ENCODE results near the gene VCAM1. TPM values are rescaled to one million over a fixed set of nuclear protein-coding genes. Genes with fewer than 3 reads are reported as not detected.

Gene VCAM1
- total RNA-seq, result not detected

GRCh38 chr1:100719490-100719889, at the start of gene VCAM1:
Gene VCAM1 (plus strand): TSS chr1:100719742. CDS start chr1:100719861, 119 bp downstream.
- ChIA-PET CTCF (no interaction called here), POLR2A (no interaction called here)
- Mint-ChIP-seq H3K27ac (no peak within 1 kb of the TSS), H3K27me3 (peaks cover 11% of the 10 kb centered on the region), H3K4me3 (no peak within 1 kb of the TSS), H3K4me1 (no peaks in the 10 kb centered on the region), H3K36me3 (ENCODE audit: low read depth) (no peaks in the 10 kb centered on the region), H3K9me3 (ENCODE audit: low read depth) (no peaks in the 10 kb centered on the region)
- DNase-seq (no peak), ATAC-seq (no peak)
- intact Hi-C loops (cut with DNase I, micrococcal nuclease), result no loop called here

- H3K36me3 Mint-ChIP-seq (ENCODE audit: low read depth), result no peaks in the 10 kb centered on the region
- no peak for ATAC-seq
- no peak for DNase-seq
- CTCF ChIA-PET, result interaction anchor here (0.6 to 1.1 kb wide), 2 partner anchors 82 to 99 kb away, joined by 3 read pairs; no protein-coding TSS in a partner anchor
- no peak overlapping the region for H3K27ac Mint-ChIP-seq
- peaks cover 6% of the 10 kb centered on the region for H3K9me3 Mint-ChIP-seq (ENCODE audit: low read depth)
- intact Hi-C loops (cut with DNase I, micrococcal nuclease), result no loop called here
- H3K27me3 Mint-ChIP-seq, result peaks cover 14% of the 10 kb centered on the region
- H3K4me1 Mint-ChIP-seq, result no peaks in the 10 kb centered on the region
- POLR2A ChIA-PET, result no interaction called here
- H3K4me3 Mint-ChIP-seq, result no peak overlapping the region
Measured at GRCh38 chr1:100670083-100670482, 49.5 kb upstream of the VCAM1 start.

GRCh38 chr1:100671601-100672000, 47.9 kb upstream of the VCAM1 start:
- no peak overlapping the region for H3K4me3 Mint-ChIP-seq
- intact Hi-C loops (cut with DNase I, micrococcal nuclease), result no loop called here
- H3K27ac Mint-ChIP-seq, result no peak overlapping the region
- ATAC-seq (no peak), DNase-seq (no peak)
- no peaks in the 10 kb centered on the region for H3K36me3 Mint-ChIP-seq (ENCODE audit: low read depth)
- ChIA-PET POLR2A (no interaction called here), CTCF (no interaction called here)
- peaks cover 14% of the 10 kb centered on the region for H3K27me3 Mint-ChIP-seq
- peaks cover 6% of the 10 kb centered on the region for H3K9me3 Mint-ChIP-seq (ENCODE audit: low read depth)
- no peaks in the 10 kb centered on the region for H3K4me1 Mint-ChIP-seq

- no peak overlapping the region for H3K4me3 Mint-ChIP-seq
- CTCF ChIA-PET, result interaction anchor here (1.1 kb wide), 1 partner anchor 8 kb away, joined by 3 read pairs; no protein-coding TSS in a partner anchor
- POLR2A ChIA-PET, result no interaction called here
- intact Hi-C loops (cut with DNase I, micrococcal nuclease), result no loop called here
- peaks cover 5% of the 10 kb centered on the region for H3K9me3 Mint-ChIP-seq (ENCODE audit: low read depth)
- H3K36me3 Mint-ChIP-seq (ENCODE audit: low read depth), result no peaks in the 10 kb centered on the region
- H3K27ac Mint-ChIP-seq, result no peak overlapping the region
- peaks cover 2% of the 10 kb centered on the region for H3K27me3 Mint-ChIP-seq
- H3K4me1 Mint-ChIP-seq, result no peaks in the 10 kb centered on the region
- DNase-seq (no peak), ATAC-seq (no peak)
Measured at GRCh38 chr1:100683448-100684349, 35.8 kb upstream of the VCAM1 start.

- Mint-ChIP-seq H3K27me3 (peaks cover 23% of the 10 kb centered on the region), H3K36me3 (ENCODE audit: low read depth) (no peaks in the 10 kb centered on the region), H3K4me3 (no peak overlapping the region), H3K27ac (no peak overlapping the region), H3K9me3 (ENCODE audit: low read depth) (peaks cover 8% of the 10 kb centered on the region), H3K4me1 (no peaks in the 10 kb centered on the region)
- DNase-seq (no peak), ATAC-seq (no peak)
- intact Hi-C loops (cut with DNase I, micrococcal nuclease), result no loop called here
- POLR2A ChIA-PET, result no interaction called here
- CTCF ChIA-PET, result no interaction called here
Measured at GRCh38 chr1:100699744-100700143, 19.8 kb upstream of the VCAM1 start.

GRCh38 chr1:100700586-100700985, 19.0 kb upstream of the VCAM1 start:
- peaks cover 19% of the 10 kb centered on the region for H3K27me3 Mint-ChIP-seq
- H3K4me3 Mint-ChIP-seq, result no peak overlapping the region
- POLR2A ChIA-PET, result no interaction called here
- intact Hi-C loops (cut with DNase I, micrococcal nuclease), result no loop called here
- no peak overlapping the region for H3K27ac Mint-ChIP-seq
- H3K9me3 Mint-ChIP-seq (ENCODE audit: low read depth), result peaks cover 4% of the 10 kb centered on the region
- ATAC-seq (no peak), DNase-seq (no peak)
- no peaks in the 10 kb centered on the region for H3K4me1 Mint-ChIP-seq
- H3K36me3 Mint-ChIP-seq (ENCODE audit: low read depth), result no peaks in the 10 kb centered on the region
- CTCF ChIA-PET, result no interaction called here

- Mint-ChIP-seq H3K27ac (no peak overlapping the region), H3K27me3 (peaks cover 15% of the 10 kb centered on the region), H3K9me3 (ENCODE audit: low read depth) (no peaks in the 10 kb centered on the region), H3K36me3 (ENCODE audit: low read depth) (no peaks in the 10 kb centered on the region), H3K4me1 (no peaks in the 10 kb centered on the region), H3K4me3 (no peak overlapping the region)
- intact Hi-C loops (cut with DNase I, micrococcal nuclease), result no loop called here
- DNase-seq (no peak), ATAC-seq (no peak)
- ChIA-PET CTCF (no interaction called here), POLR2A (no interaction called here)
Measured at GRCh38 chr1:100703052-100703451, 16.5 kb upstream of the VCAM1 start.

GRCh38 chr1:100703716-100704115, 15.8 kb upstream of the VCAM1 start:
- intact Hi-C loops (cut with DNase I, micrococcal nuclease), result no loop called here
- ChIA-PET CTCF (no interaction called here), POLR2A (no interaction called here)
- Mint-ChIP-seq H3K4me1 (no peaks in the 10 kb centered on the region), H3K4me3 (no peak overlapping the region), H3K36me3 (ENCODE audit: low read depth) (no peaks in the 10 kb centered on the region), H3K27ac (no peak overlapping the region), H3K27me3 (peaks cover 15% of the 10 kb centered on the region), H3K9me3 (ENCODE audit: low read depth) (no peaks in the 10 kb centered on the region)
- no peak for ATAC-seq
- no peak for DNase-seq

GRCh38 chr1:100704473-100704872, 15.1 kb upstream of the VCAM1 start:
- Mint-ChIP-seq H3K27me3 (peaks cover 14% of the 10 kb centered on the region), H3K9me3 (ENCODE audit: low read depth) (no peaks in the 10 kb centered on the region), H3K4me3 (no peak overlapping the region), H3K36me3 (ENCODE audit: low read depth) (no peaks in the 10 kb centered on the region), H3K27ac (no peak overlapping the region), H3K4me1 (no peaks in the 10 kb centered on the region)
- intact Hi-C loops (cut with DNase I, micrococcal nuclease), result no loop called here
- ChIA-PET CTCF (no interaction called here), POLR2A (no interaction called here)
- DNase-seq (no peak), ATAC-seq (no peak)

- Mint-ChIP-seq H3K4me3 (no peak overlapping the region), H3K27me3 (peaks cover 13% of the 10 kb centered on the region), H3K27ac (no peak overlapping the region), H3K36me3 (ENCODE audit: low read depth) (no peaks in the 10 kb centered on the region), H3K9me3 (ENCODE audit: low read depth) (no peaks in the 10 kb centered on the region), H3K4me1 (no peaks in the 10 kb centered on the region)
- DNase-seq (no peak), ATAC-seq (no peak)
- CTCF ChIA-PET, result no interaction called here
- POLR2A ChIA-PET, result no interaction called here
- intact Hi-C loops (cut with DNase I, micrococcal nuclease), result no loop called here
Measured at GRCh38 chr1:100706296-100706695, 13.2 kb upstream of the VCAM1 start.

GRCh38 chr1:100706856-100707255, 12.7 kb upstream of the VCAM1 start:
- H3K27ac Mint-ChIP-seq, result no peak overlapping the region
- H3K27me3 Mint-ChIP-seq, result peaks cover 14% of the 10 kb centered on the region
- intact Hi-C loops (cut with DNase I, micrococcal nuclease), result no loop called here
- DNase-seq (no peak), ATAC-seq (no peak)
- ChIA-PET CTCF (no interaction called here), POLR2A (no interaction called here)
- H3K36me3 Mint-ChIP-seq (ENCODE audit: low read depth), result no peaks in the 10 kb centered on the region
- no peak overlapping the region for H3K4me3 Mint-ChIP-seq
- H3K4me1 Mint-ChIP-seq, result no peaks in the 10 kb centered on the region
- no peaks in the 10 kb centered on the region for H3K9me3 Mint-ChIP-seq (ENCODE audit: low read depth)

- no peak for ATAC-seq
- Mint-ChIP-seq H3K9me3 (ENCODE audit: low read depth) (no peaks in the 10 kb centered on the region), H3K27me3 (peaks cover 20% of the 10 kb centered on the region), H3K4me3 (no peak overlapping the region), H3K36me3 (ENCODE audit: low read depth) (no peaks in the 10 kb centered on the region), H3K4me1 (peaks cover 6% of the 10 kb centered on the region), H3K27ac (no peak overlapping the region)
- ChIA-PET POLR2A (no interaction called here), CTCF (no interaction called here)
- intact Hi-C loops (cut with DNase I, micrococcal nuclease), result no loop called here
- no peak for DNase-seq
Measured at GRCh38 chr1:100708476-100709062, 11.0 kb upstream of the VCAM1 start.

All from activated CD4-positive, alpha-beta T cell treated with anti-CD3 and anti-CD28 coated beads for 36 hours (primary cell).